Measurements from ENCODE around the gene RBM4.
"Not testable (repeated sequence)": the region's sequence is repeated elsewhere in the genome, so short reads cannot be mapped to it uniquely, and the experiment has no call there.

The RBM4 gene

GRCh38 chr11:66617155-66617834, 21.2 kb upstream of the RBM4 start:
- DNase-seq = no peak

- no peak for DNase-seq
These were observed 19.4 kb upstream of the RBM4 start for GRCh38 chr11:66619080-66619554.

GRCh38 chr11:66624450-66624849, 14.1 kb upstream of the RBM4 start:
- DNase-seq = no peak

- DNase-seq = no peak
These were observed 13.3 kb upstream of the RBM4 start for GRCh38 chr11:66625041-66625751.

GRCh38 chr11:66625752-66626149, 12.8 kb upstream of the RBM4 start:
- DNase-seq = no peak

- no peak for DNase-seq
These were observed 12.1 kb upstream of the RBM4 start for GRCh38 chr11:66626382-66626781.

GRCh38 chr11:66626926-66627325, 11.6 kb upstream of the RBM4 start:
- DNase-seq = no peak

GRCh38 chr11:66628061-66628603, 10.4 kb upstream of the RBM4 start:
- no peak for DNase-seq

- DNase-seq = no peak
These were observed 9.1 kb upstream of the RBM4 start for GRCh38 chr11:66629356-66629755.

GRCh38 chr11:66631883-66632282, 6.6 kb upstream of the RBM4 start:
- DNase-seq = no peak

- no peak for DNase-seq
These were observed 5.6 kb upstream of the RBM4 start for GRCh38 chr11:66632952-66633351.

- DNase-seq = no peak
These were observed 2.1 kb upstream of the RBM4 start for GRCh38 chr11:66636411-66636810.

GRCh38 chr11:66637557-66638176, 836 bp upstream of the RBM4 start:
- peak; percentile 65 for DNase-seq

- DNase-seq = no peak
These were observed 737 bp downstream of the RBM4 start for GRCh38 chr11:66639066-66639813.

GRCh38 chr11:66639814-66640340, 1.4 kb downstream of the RBM4 start:
- not testable (repeated sequence) for DNase-seq

- DNase-seq = peak; percentile 38
These were observed 3.3 kb downstream of the RBM4 start for GRCh38 chr11:66641834-66642233.

GRCh38 chr11:66643745-66644437, 5.4 kb downstream of the RBM4 start:
- no peak for DNase-seq

GRCh38 chr11:66646828-66647227, 8.3 kb downstream of the RBM4 start:
- no peak for DNase-seq

GRCh38 chr11:66649903-66650302, 11.4 kb downstream of the RBM4 start:
- DNase-seq = no peak

GRCh38 chr11:66651016-66651415, 12.5 kb downstream of the RBM4 start:
- DNase-seq = no peak

- DNase-seq = no peak
These were observed 14.1 kb downstream of the RBM4 start for GRCh38 chr11:66652651-66653050.

- DNase-seq = no peak
These were observed 14.6 kb downstream of the RBM4 start for GRCh38 chr11:66653123-66653522.

All from DMS79 (cell line).